Gastrocnemius medialis (tissue), 4 donors: ENCODE results near the gene AVEN. TPM values are rescaled to one million over a fixed set of nuclear protein-coding genes. Genes with fewer than 3 reads are reported as not detected.

Experiments used
- ATAC-seq, 2 donors: fragments of 150-250 bp; one replicate each; pipeline ENCODE4 v1.9.1; 2016
- DNase-seq, 2 donors: peaks; one replicate each; pipeline ENCODE4 v3.0.0-alpha.2; 2019
- H3K27ac ChIP-seq, 4 donors: fragments of 200-600 bp; sonication (generic); 1 replicate in 1 of 4; 2 replicates in 3 of 4; pipeline ENCODE4 v1.5.1; 2016 to 2018; ENCODE audit warnings: mild to moderate bottlenecking in 2 of 4, moderate library complexity in 1 of 4
- H3K27me3 ChIP-seq, 3 donors: fragments of 200-600 bp; sonication (generic) in 2 of 3; 1 replicate in 1 of 3; 2 replicates in 2 of 3; pipeline versions ENCODE4 v1.5.1 to v1.6.0; 2016 to 2019; ENCODE audit warnings: mild to moderate bottlenecking in 1 of 3, moderate library complexity in 1 of 3
- H3K36me3 ChIP-seq, 2 donors: fragments of 200-600 bp; sonication (generic) in 1 of 2; one replicate each; pipeline ENCODE4 v1.5.1; 2017 to 2018
- H3K4me1 ChIP-seq, 2 donors: fragments of 200-600 bp; sonication (generic) in 1 of 2; one replicate each; pipeline ENCODE4 v1.5.1; 2016 to 2017; ENCODE audit warnings: mild to moderate bottlenecking in 2 of 2
- H3K4me3 ChIP-seq, 4 donors: fragments of 200-600 bp; sonication (generic) in 3 of 4; 1 replicate in 1 of 4; 2 replicates in 3 of 4; pipeline ENCODE4 v1.5.1; 2016 to 2019; ENCODE audit warnings: mild to moderate bottlenecking in 2 of 4
- H3K9me3 ChIP-seq, 3 donors: fragments of 200-600 bp; sonication (generic) in 2 of 3; 1 replicate in 1 of 3; 2 replicates in 2 of 3; pipeline ENCODE4 v1.5.1; 2016 to 2019
- POLR2A ChIP-seq, 2 donors: fragments of 450-650 bp; IDR thresholded peaks; one replicate each; pipeline ENCODE4 v1.6.1; 2017; ENCODE audit warnings: antibody characterized with exemption in 2 of 2, mild to moderate bottlenecking in 2 of 2, moderate library complexity in 2 of 2
- in situ Hi-C, 4 donors: fragments of 200-750 bp; cut with MboI; loops; one replicate each; pipeline versions ENCODE4 v1.15.0 to v1.8.0; 2017; ENCODE audit warnings: low sequenced_read_pairs in 4 of 4
- intact Hi-C: fragments of 100-400 bp; cut with DNase I; formaldehyde crosslinking; loops from one replicate; pipeline ENCODE4 v1.15.1; 2023; ENCODE audit warnings: low total_unique reads
- total RNA-seq, 4 donors: library from RNA; depleted of rRNA; stranded (reverse); fragments of >200 nt; gene quantifications; one replicate each; pipeline versions ENCODE4 v1.1.0 to v1.2.3, GENCODE V29; 2016
- TF ChIP-seq, protein P1 (sequence below), 5 experiments: fragments of 450-650 bp in 3 of 5; fragments of 200-600 bp in 2 of 5; sonication (generic) in 2 of 5; IDR thresholded peaks in 4 of 5; conservative IDR thresholded peaks in 1 of 5; 1 replicate in 4 of 5; 2 replicates in 1 of 5; pipeline ENCODE4 v1.5.1; 2016 to 2019; ENCODE audit warnings: antibody characterized with exemption in 5 of 5, mild to moderate bottlenecking in 3 of 5, moderate library complexity in 3 of 5

The AVEN gene
- total RNA-seq, 4 donors from 2014 or later: 17.4 to 36.2 (median 21.5) TPM

DNA sequence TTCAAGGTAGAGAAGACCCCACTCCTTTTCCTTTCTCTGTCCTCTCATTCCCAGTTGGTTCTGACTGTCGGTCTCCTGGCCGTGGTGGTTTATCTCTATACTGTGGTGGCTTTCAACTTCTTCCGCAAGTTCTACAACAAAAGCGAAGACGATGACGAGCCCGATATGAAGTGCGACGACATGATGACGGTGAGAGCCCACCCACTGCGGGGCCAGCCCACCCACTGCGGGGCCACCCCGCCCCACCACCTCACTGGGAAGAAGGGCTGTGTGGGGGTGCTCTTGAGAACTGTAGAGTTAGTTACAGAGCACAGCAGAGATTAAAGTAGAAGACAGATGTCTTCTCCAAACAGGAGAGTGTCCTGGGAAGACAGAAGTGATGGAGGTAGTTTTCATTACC is 181.3 kb downstream of the AVEN start:
- in situ Hi-C loops: no loop called here
- Histone ChIP-seq H3K36me3 (peaks cover 0 to 21% of the 10 kb centered on the region in 2 donors), H3K9me3 (no peaks in the 10 kb centered on the region), H3K27ac (no peak overlapping the region), H3K4me1 (no peaks in the 10 kb centered on the region), H3K4me3 (no peak overlapping the region), H3K27me3 (no peaks in the 10 kb centered on the region)
- DNase-seq: no peak
- no peak for ATAC-seq
- no peak for TF ChIP-seq POLR2A (IDR thresholded peaks at IDR 0.05)
- TF ChIP-seq, protein P1, sequence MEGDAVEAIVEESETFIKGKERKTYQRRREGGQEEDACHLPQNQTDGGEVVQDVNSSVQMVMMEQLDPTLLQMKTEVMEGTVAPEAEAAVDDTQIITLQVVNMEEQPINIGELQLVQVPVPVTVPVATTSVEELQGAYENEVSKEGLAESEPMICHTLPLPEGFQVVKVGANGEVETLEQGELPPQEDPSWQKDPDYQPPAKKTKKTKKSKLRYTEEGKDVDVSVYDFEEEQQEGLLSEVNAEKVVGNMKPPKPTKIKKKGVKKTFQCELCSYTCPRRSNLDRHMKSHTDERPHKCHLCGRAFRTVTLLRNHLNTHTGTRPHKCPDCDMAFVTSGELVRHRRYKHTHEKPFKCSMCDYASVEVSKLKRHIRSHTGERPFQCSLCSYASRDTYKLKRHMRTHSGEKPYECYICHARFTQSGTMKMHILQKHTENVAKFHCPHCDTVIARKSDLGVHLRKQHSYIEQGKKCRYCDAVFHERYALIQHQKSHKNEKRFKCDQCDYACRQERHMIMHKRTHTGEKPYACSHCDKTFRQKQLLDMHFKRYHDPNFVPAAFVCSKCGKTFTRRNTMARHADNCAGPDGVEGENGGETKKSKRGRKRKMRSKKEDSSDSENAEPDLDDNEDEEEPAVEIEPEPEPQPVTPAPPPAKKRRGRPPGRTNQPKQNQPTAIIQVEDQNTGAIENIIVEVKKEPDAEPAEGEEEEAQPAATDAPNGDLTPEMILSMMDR (IDR thresholded peaks at IDR 0.05 in 4 of 5, conservative IDR thresholded peaks at IDR 0.05 in 1 of 5): no peak
- intact Hi-C loops: no loop called here

DNA sequence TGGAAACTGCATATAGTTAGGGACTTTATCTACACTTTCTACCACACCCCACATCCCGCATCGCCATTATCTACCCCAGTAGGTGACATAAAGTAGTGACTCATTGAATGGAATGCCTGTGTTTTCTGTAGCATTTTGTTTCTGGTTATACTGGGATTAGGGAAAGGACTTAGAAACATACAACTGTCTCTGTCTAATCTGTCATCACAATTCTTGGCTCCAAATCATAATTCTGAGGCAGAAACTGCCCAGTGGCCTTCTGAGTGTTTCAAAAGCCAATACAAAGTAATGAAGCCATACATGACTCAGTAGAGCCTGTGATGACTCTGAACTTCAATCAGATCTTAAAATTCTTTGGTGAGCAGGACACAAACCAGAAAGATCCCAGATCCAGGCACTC is 186.4 kb downstream of the AVEN start:
- TF ChIP-seq, protein P1 (IDR thresholded peaks at IDR 0.05 in 4 of 5, conservative IDR thresholded peaks at IDR 0.05 in 1 of 5): no peak
- no peak for TF ChIP-seq POLR2A (IDR thresholded peaks at IDR 0.05)
- Histone ChIP-seq H3K4me3 (no peak overlapping the region), H3K27ac (no peak overlapping the region), H3K36me3 (no peaks in the 10 kb centered on the region), H3K4me1 (no peaks in the 10 kb centered on the region), H3K9me3 (no peaks in the 10 kb centered on the region), H3K27me3 (no peaks in the 10 kb centered on the region)
- DNase-seq (no peak), ATAC-seq (no peak)
- in situ Hi-C loops: no loop called here
- intact Hi-C loops: no loop called here

DNA sequence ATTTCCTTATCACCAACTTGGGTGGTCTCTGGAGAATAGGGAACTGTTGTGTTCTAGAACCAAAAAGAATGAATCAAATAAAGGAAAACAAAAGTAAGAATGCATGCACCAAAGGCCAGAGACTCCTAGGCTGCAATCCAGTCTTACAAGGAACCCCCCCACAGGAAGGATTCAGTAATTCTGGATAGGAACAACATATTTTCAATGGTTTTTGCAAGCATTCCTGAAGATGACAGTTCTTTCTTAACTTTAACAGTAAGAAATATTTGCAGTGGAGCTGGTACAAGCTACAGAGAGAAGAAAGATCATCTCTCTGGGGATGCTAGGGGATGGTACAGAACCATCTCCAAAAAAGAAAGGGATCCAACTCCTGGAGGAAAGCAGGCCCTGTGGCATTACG is 186.9 kb downstream of the AVEN start:
- no peaks in the 10 kb centered on the region for H3K27me3 ChIP-seq
- in situ Hi-C loops: no loop called here
- TF ChIP-seq POLR2A (IDR thresholded peaks at IDR 0.05): no peak
- TF ChIP-seq, protein P1 (IDR thresholded peaks at IDR 0.05 in 4 of 5, conservative IDR thresholded peaks at IDR 0.05 in 1 of 5): no peak
- no peaks in the 10 kb centered on the region for H3K9me3 ChIP-seq
- H3K27ac ChIP-seq: no peak overlapping the region
- no peaks in the 10 kb centered on the region for H3K36me3 ChIP-seq
- intact Hi-C loops: no loop called here
- no peak for DNase-seq
- no peaks in the 10 kb centered on the region for H3K4me1 ChIP-seq
- no peak for ATAC-seq
- no peak overlapping the region for H3K4me3 ChIP-seq

DNA sequence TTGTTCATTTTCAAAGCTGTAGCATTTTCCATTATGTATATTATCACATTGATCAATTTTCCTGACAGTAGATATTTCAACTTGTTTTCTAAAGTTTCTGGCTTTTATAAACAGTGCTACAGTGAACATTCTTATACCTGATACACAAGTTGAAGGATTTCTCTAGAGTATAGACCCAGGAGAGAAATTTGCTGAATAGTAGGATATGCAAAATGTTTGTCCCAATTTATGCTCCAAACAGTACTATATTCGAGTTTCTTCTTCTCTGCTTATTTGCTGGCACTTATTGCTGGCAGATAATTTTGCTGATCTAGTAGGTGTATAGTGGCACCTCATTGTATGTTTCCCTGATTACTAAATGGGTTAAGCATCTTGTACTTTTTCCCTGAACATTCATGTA is 187.9 kb downstream of the AVEN start:
- in situ Hi-C loops (no loop called here), intact Hi-C loops (no loop called here)
- Histone ChIP-seq H3K4me1 (no peaks in the 10 kb centered on the region), H3K36me3 (no peaks in the 10 kb centered on the region), H3K4me3 (no peak overlapping the region), H3K27me3 (no peaks in the 10 kb centered on the region), H3K9me3 (no peaks in the 10 kb centered on the region), H3K27ac (no peak overlapping the region)
- DNase-seq: no peak
- TF ChIP-seq, protein P1 (IDR thresholded peaks at IDR 0.05 in 4 of 5, conservative IDR thresholded peaks at IDR 0.05 in 1 of 5): no peak
- no peak for TF ChIP-seq POLR2A (IDR thresholded peaks at IDR 0.05)
- ATAC-seq: no peak

DNA sequence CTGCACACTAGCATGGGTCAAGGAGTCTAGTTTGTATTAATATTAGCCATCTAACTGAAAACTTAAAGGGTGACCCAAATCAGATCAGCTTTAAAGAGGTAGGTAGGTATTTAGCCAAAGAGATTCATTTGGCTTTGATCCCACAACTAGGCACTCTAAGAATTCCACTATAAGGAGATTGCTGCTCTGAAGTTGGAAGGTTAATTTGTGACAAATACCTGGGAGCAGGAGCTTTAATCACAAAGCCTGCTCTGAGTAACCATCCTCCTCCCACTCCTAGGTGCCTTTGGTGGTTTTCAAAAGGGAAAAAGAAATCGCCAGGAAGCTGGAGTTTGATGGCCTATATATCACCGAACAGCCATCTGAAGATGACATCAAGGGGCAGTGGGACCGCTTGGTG is 191.0 kb downstream of the AVEN start:
- in situ Hi-C loops (no loop called here), intact Hi-C loops (no loop called here)
- H3K27me3 ChIP-seq: no peaks in the 10 kb centered on the region
- H3K27ac ChIP-seq: no peak overlapping the region
- no peak overlapping the region for H3K4me3 ChIP-seq
- no peaks in the 10 kb centered on the region for H3K9me3 ChIP-seq
- H3K4me1 ChIP-seq: no peaks in the 10 kb centered on the region
- no peak for ATAC-seq
- no peak for DNase-seq
- H3K36me3 ChIP-seq: no peaks in the 10 kb centered on the region
- TF ChIP-seq, protein P1 (IDR thresholded peaks at IDR 0.05 in 4 of 5, conservative IDR thresholded peaks at IDR 0.05 in 1 of 5): no peak
- TF ChIP-seq POLR2A (IDR thresholded peaks at IDR 0.05): no peak
